ENCODE data around the gene PPP6C. TPM values are rescaled to one million over a fixed set of nuclear protein-coding genes. Genes with fewer than 3 reads are reported as not detected.

The PPP6C gene
- total and polyA plus RNA-seq, 2 of the 13 experiments (the other 11 are each of a cell fraction or from before 2014, with no cell fraction given): 18.5 to 20.9 TPM

- TF ChIP-seq HNF4G (IDR thresholded peaks at IDR 0.05; ENCODE audit: borderline replicate concordance, low read depth, low read length) (peak; percentile 15; the same call in 1 of the 2 replicates), HNF4G (CRISPR knock-in tag; IDR thresholded peaks at IDR 0.05; ENCODE audit: borderline replicate concordance, low read depth) (no peak), ZNF382 (CRISPR knock-in tag; IDR thresholded peaks at IDR 0.05; ENCODE audit: borderline replicate concordance) (no peak), HOXA5 (CRISPR knock-in tag; IDR thresholded peaks at IDR 0.05) (no peak), MIXL1 (CRISPR knock-in tag; IDR thresholded peaks at IDR 0.05) (peak; percentile 72; the same call in 1 of the 2 replicates), FOSL1 (CRISPR knock-in tag; IDR thresholded peaks at IDR 0.05; ENCODE audit: borderline replicate concordance) (no peak), SATB2 (CRISPR knock-in tag; IDR thresholded peaks at IDR 0.05) (no peak), SMYD3 (CRISPR knock-in tag; IDR thresholded peaks at IDR 0.05) (0 out of 2 replicates have a peak, but pooled peaks have one; percentile 52), ZNF749 (CRISPR knock-in tag; IDR thresholded peaks at IDR 0.05; ENCODE audit: borderline replicate concordance) (0 out of 2 replicates have a peak, but pooled peaks have one; percentile 29), ZNF292 (CRISPR knock-in tag; IDR thresholded peaks at IDR 0.05; ENCODE audit: borderline replicate concordance, low read depth) (no peak), TGIF2 (CRISPR knock-in tag; IDR thresholded peaks at IDR 0.05) (no peak), CEBPG (CRISPR knock-in tag; IDR thresholded peaks at IDR 0.05) (peak; percentile 13; the same call in 1 of the 2 replicates), MBD4 (IDR thresholded peaks at IDR 0.05; ENCODE audit: borderline replicate concordance, low read length) (no peak), KLF6 (CRISPR knock-in tag; IDR thresholded peaks at IDR 0.05) (peak; percentile 48; the same call in 1 of the 2 replicates), ZMYM2 (CRISPR knock-in tag; IDR thresholded peaks at IDR 0.05) (no peak), TOPORS (CRISPR knock-in tag; IDR thresholded peaks at IDR 0.05) (peak; percentile 30; the same call in 1 of the 2 replicates), TOE1 (CRISPR knock-in tag; IDR thresholded peaks at IDR 0.05) (0 out of 2 replicates have a peak, but pooled peaks have one; percentile 40), ZKSCAN1 (IDR thresholded peaks at IDR 0.05; ENCODE audit: low read length) (0 out of 2 replicates have a peak, but pooled peaks have one; percentile 20), SYNCRIP (IDR thresholded peaks at IDR 0.05; ENCODE audit: insufficient read depth, low read depth, low read length) (no peak), SMARCC2 (IDR thresholded peaks at IDR 0.05) (no peak), IKZF4 (CRISPR knock-in tag; IDR thresholded peaks at IDR 0.05; ENCODE audit: borderline replicate concordance, low read depth, not compliant biosample characterization) (no peak), MYC (CRISPR knock-in tag; IDR thresholded peaks at IDR 0.05; ENCODE audit: borderline replicate concordance) (no peak), SP1 (IDR thresholded peaks at IDR 0.05) (no peak), SP1 (CRISPR knock-in tag; IDR thresholded peaks at IDR 0.05) (peak; percentile 79), ZNF777 (CRISPR knock-in tag; IDR thresholded peaks at IDR 0.05) (0 out of 2 replicates have a peak, but pooled peaks have one; percentile 26), HHEX (CRISPR knock-in tag; IDR thresholded peaks at IDR 0.05) (no peak), RFXANK (CRISPR knock-in tag; IDR thresholded peaks at IDR 0.05) (no peak), HMGXB4 (CRISPR knock-in tag; IDR thresholded peaks at IDR 0.05; ENCODE audit: borderline replicate concordance in 1 of 2, low read depth in 1 of 2) (peak; percentile 74 to 88), HDAC6 (IDR thresholded peaks at IDR 0.05; ENCODE audit: low read depth, low read length) (no peak), SAP130 (CRISPR knock-in tag; IDR thresholded peaks at IDR 0.05; ENCODE audit: low read depth) (peak; percentile 86)
- TF ChIP-seq, protein P1, sequence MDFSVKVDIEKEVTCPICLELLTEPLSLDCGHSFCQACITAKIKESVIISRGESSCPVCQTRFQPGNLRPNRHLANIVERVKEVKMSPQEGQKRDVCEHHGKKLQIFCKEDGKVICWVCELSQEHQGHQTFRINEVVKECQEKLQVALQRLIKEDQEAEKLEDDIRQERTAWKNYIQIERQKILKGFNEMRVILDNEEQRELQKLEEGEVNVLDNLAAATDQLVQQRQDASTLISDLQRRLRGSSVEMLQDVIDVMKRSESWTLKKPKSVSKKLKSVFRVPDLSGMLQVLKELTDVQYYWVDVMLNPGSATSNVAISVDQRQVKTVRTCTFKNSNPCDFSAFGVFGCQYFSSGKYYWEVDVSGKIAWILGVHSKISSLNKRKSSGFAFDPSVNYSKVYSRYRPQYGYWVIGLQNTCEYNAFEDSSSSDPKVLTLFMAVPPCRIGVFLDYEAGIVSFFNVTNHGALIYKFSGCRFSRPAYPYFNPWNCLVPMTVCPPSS (IDR thresholded peaks at IDR 0.05): no peak
Measured at GRCh38 chr9:125189361-125190289, at the start of gene PPP6C (continued).
